GM23338 (cell line): ENCODE measurements around the gene NOC2L. TPM values are rescaled to one million over a fixed set of nuclear protein-coding genes. Genes with fewer than 3 reads are reported as not detected.

Source experiments
- ATAC-seq: fragments of 200-7000 bp; cut with Tn5 transposase; 3 replicates; pipeline ENCODE4 v1.9.1; 2020
- DNase-seq: peaks from one replicate; pipeline ENCODE4 v3.0.0-alpha.2; 2015; ENCODE audit warnings: low spot score
- H2AFZ ChIP-seq: fragments of 200-600 bp; sonication (generic); 2 replicates; pipeline ENCODE4 v1.8.0; 2016; ENCODE audit warnings: antibody characterized with exemption, mild to moderate bottlenecking, moderate library complexity
- H3F3A ChIP-seq: fragments of 200-600 bp; sonication (generic); replicated peaks from 2 replicates; pipeline ENCODE4 v1.8.0; 2017; ENCODE audit warnings: antibody characterized with exemption, mixed run types, low read depth
- H3K27ac ChIP-seq: fragments of 200-600 bp; sonication (generic); 2 replicates; pipeline ENCODE4 v1.6.1; 2016; ENCODE audit warnings: low read depth
- H3K27me3 ChIP-seq: fragments of 200-600 bp; sonication (generic); 2 replicates; pipeline ENCODE4 v1.8.0; 2016; ENCODE audit warnings: mild to moderate bottlenecking, mixed run types, moderate library complexity; ENCODE audit not compliant: insufficient read depth
- H3K36me3 ChIP-seq: fragments of 200-600 bp; sonication (generic); 2 replicates; pipeline ENCODE4 v1.8.0; 2016; ENCODE audit warnings: mild to moderate bottlenecking; ENCODE audit not compliant: insufficient read depth
- H3K4me1 ChIP-seq: fragments of 200-600 bp; sonication (generic); 2 replicates; pipeline ENCODE4 v1.8.0; 2016; ENCODE audit warnings: mild to moderate bottlenecking, moderate library complexity; ENCODE audit not compliant: insufficient read depth
- H3K4me2 ChIP-seq: fragments of 200-600 bp; sonication (generic); 2 replicates; pipeline ENCODE4 v1.7.1; 2017; ENCODE audit warnings: mixed run types
- H3K4me3 ChIP-seq: fragments of 200-600 bp; sonication (generic); 2 replicates; pipeline ENCODE4 v1.6.1; 2016; ENCODE audit warnings: mixed run types
- H3K79me2 ChIP-seq: fragments of 200-600 bp; sonication (generic); replicated peaks from 2 replicates; pipeline ENCODE4 v1.8.0; 2017; ENCODE audit warnings: mild to moderate bottlenecking; ENCODE audit not compliant: insufficient read depth
- H3K9me2 ChIP-seq: fragments of 200-600 bp; sonication (generic); 2 replicates; pipeline ENCODE4 v1.8.0; 2017; ENCODE audit not compliant: insufficient read depth
- H4K20me1 ChIP-seq: fragments of 200-600 bp; sonication (generic); replicated peaks from 2 replicates; pipeline ENCODE4 v1.8.0; 2017; ENCODE audit warnings: mild to moderate bottlenecking; ENCODE audit not compliant: insufficient read depth
- H3K27ac Mint-ChIP-seq: 2 replicates; pipeline ENCODE4 v1.8.0; 2020; ENCODE audit warnings: inconsistent platforms, mild to moderate bottlenecking, moderate library complexity, mixed read lengths
- H3K27me3 Mint-ChIP-seq: 3 replicates; pipeline ENCODE4 v1.8.0; 2022; ENCODE audit warnings: low read depth, mild to moderate bottlenecking, moderate library complexity, mixed read lengths, inconsistent platforms; ENCODE audit not compliant: insufficient read depth, poor library complexity
- H3K36me3 Mint-ChIP-seq: 3 replicates; pipeline ENCODE4 v1.8.0; 2021; ENCODE audit warnings: low read depth, mild to moderate bottlenecking, inconsistent platforms, moderate library complexity, mixed read lengths
- H3K4me1 Mint-ChIP-seq: 3 replicates; pipeline ENCODE4 v1.8.0; 2020; ENCODE audit warnings: mild to moderate bottlenecking, inconsistent platforms, mixed read lengths
- H3K4me3 Mint-ChIP-seq: 3 replicates; pipeline ENCODE4 v1.8.0; 2021; ENCODE audit warnings: moderate library complexity, mild to moderate bottlenecking, inconsistent platforms, mixed read lengths
- H3K9me3 Mint-ChIP-seq: 3 replicates; pipeline ENCODE4 v1.8.0; 2020; ENCODE audit warnings: moderate library complexity, mild to moderate bottlenecking, inconsistent platforms, mixed read lengths
- POLR2AphosphoS5 ChIP-seq: IDR thresholded peaks from 2 replicates; pipeline ENCODE4 v1.6.1; 2016; ENCODE audit warnings: antibody characterized with exemption, low read depth
- ZNF462 ChIP-seq: fragments of 250-450 bp; sonication (Bioruptor Pico); IDR thresholded peaks from 2 replicates; pipeline ENCODE4 v1.5.0; 2020; ENCODE audit warnings: mild to moderate bottlenecking, moderate library complexity
- polyA plus RNA-seq: library from polyadenylated mRNA; unstranded; fragments of >200 nt; fragmentation: Nextera tagmentation; extraction: Ambion mirVana; gene quantifications from 2 replicates; pipeline ENCODE4 v1.2.1, GENCODE V29; 2016
- total RNA-seq: library from RNA; depleted of rRNA; stranded (reverse); fragments of >200 nt; shearing (Covaris generic); gene quantifications from 2 replicates; pipeline ENCODE4 v1.2.3, GENCODE V29; 2014
- TF ChIP-seq, protein P1 (sequence below), 2 experiments: fragments of 200-600 bp in 1 of 2; sonication (generic) in 1 of 2; conservative IDR thresholded peaks; 2 replicates each; pipeline versions ENCODE4 v1.5.1 to v1.6.1; 2016 to 2017; ENCODE audit warnings: antibody characterized with exemption in 2 of 2, low read depth in 2 of 2, mild to moderate bottlenecking in 2 of 2, moderate library complexity in 1 of 2

The NOC2L gene
- total and polyA plus RNA-seq, 2 experiments from 2014 or later, result 79.3 to 125 TPM

DNA sequence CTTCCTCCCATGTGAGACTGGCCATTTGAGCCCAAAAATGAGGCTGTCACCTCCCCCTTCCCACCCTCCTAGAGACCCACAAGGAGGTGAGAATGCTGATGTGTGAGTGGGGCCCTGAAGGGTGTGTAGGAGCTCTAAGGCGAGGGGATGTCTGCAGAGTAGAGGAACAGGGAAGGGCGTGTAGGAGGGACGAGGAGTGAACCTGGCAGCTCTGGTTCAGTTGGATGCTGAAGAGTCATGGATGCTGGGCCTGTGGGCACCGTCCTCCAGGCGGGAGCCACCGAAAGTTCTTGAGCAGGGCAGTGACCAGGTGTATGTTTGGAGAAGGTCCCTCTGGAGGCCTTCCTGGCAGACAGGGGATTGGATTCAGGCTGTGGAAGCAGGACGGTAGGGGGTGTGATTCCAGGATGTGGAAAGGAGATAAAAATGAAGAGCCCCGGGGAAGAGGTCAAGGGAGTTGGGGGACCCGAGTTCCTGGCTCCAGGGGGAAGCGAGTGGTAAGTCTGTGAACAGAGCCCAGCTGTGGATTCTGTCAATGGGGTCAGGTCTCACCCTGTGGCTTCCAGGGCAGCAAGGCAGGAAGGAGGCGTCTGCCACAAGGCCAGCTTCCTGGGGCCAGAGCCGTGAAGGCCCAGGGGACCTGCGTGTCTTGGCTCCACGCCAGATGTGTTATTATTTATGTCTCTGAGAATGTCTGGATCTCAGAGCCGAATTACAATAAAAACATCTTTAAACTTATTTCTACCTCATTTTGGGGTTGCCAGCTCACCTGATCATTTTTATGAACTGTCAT, 27.5 kb downstream of the NOC2L start:
- Mint-ChIP-seq H3K36me3 (no peaks in the 10 kb centered on the region), H3K4me3 (no peak overlapping the region; the same call in 2 of the 3 replicates), H3K27me3 (peaks cover 71% of the 10 kb centered on the region), H3K9me3 (no peaks in the 10 kb centered on the region; the same call in 2 of the 3 replicates), H3K27ac (no peak overlapping the region), H3K4me1 (peaks cover 12% of the 10 kb centered on the region)
- Histone ChIP-seq H3K4me3 (no peak overlapping the region), H4K20me1 (no peaks in the 10 kb centered on the region; the same call in 1 of the 2 replicates), H3K9me2 (no peaks in the 10 kb centered on the region), H2AFZ (no peak overlapping the region), H3F3A (no peaks in the 10 kb centered on the region), H3K79me2 (no peaks in the 10 kb centered on the region), H3K36me3 (no peaks in the 10 kb centered on the region), H3K4me1 (no peaks in the 10 kb centered on the region; the same call in 1 of the 2 replicates), H3K27me3 (peaks cover 84% of the 10 kb centered on the region), H3K4me2 (no peak overlapping the region), H3K27ac (no peak overlapping the region)
- ATAC-seq (no peak), DNase-seq (no peak)
- TF ChIP-seq ZNF462 (CRISPR knock-in tag) (no peak), POLR2AphosphoS5 (no peak)
- TF ChIP-seq, protein P1, sequence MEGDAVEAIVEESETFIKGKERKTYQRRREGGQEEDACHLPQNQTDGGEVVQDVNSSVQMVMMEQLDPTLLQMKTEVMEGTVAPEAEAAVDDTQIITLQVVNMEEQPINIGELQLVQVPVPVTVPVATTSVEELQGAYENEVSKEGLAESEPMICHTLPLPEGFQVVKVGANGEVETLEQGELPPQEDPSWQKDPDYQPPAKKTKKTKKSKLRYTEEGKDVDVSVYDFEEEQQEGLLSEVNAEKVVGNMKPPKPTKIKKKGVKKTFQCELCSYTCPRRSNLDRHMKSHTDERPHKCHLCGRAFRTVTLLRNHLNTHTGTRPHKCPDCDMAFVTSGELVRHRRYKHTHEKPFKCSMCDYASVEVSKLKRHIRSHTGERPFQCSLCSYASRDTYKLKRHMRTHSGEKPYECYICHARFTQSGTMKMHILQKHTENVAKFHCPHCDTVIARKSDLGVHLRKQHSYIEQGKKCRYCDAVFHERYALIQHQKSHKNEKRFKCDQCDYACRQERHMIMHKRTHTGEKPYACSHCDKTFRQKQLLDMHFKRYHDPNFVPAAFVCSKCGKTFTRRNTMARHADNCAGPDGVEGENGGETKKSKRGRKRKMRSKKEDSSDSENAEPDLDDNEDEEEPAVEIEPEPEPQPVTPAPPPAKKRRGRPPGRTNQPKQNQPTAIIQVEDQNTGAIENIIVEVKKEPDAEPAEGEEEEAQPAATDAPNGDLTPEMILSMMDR (conservative IDR thresholded peaks at IDR 0.05; ENCODE audit: low read depth in 2 of 2), result 0 out of 4 replicates have a peak, but pooled peaks of 1 of the 2 experiments have one; percentile 4
